HAP-1 (cell line): Measurements from ENCODE around the gene YES1.

Experiments used
- DNase-seq, 2 experiments: peaks; one replicate each; pipeline ENCODE4 v3.0.0-alpha.2; 2016 to 2020; ENCODE audit warnings: low spot score in 2 of 2
- H3K27me3 ChIP-seq: fragments of 250-450 bp; sonication (Bioruptor Pico); 2 replicates; pipeline ENCODE4 v1.5.1; 2020; ENCODE audit warnings: low read depth, mild to moderate bottlenecking, moderate library complexity
- H3K36me3 ChIP-seq: fragments of 250-450 bp; sonication (Bioruptor Pico); replicated peaks from 2 replicates; pipeline ENCODE4 v1.5.1; 2020; ENCODE audit warnings: mild to moderate bottlenecking
- H3K4me1 ChIP-seq: fragments of 250-450 bp; sonication (Bioruptor Pico); 2 replicates; pipeline ENCODE4 v1.5.1; 2020; ENCODE audit warnings: mild to moderate bottlenecking
- H3K4me3 ChIP-seq: fragments of 250-450 bp; sonication (Bioruptor Pico); 2 replicates; pipeline ENCODE4 v1.5.1; 2020; ENCODE audit warnings: mild to moderate bottlenecking, moderate library complexity
- H3K9me3 ChIP-seq: fragments of 250-450 bp; sonication (Bioruptor Pico); 2 replicates; pipeline ENCODE4 v1.5.1; 2020; ENCODE audit warnings: mild to moderate bottlenecking, moderate library complexity
- in situ Hi-C: fragments of 300-500 bp; cut with MboI; formaldehyde crosslinking; loops from 3 replicates; pipeline ENCODE4 v1.14.3; 2020; ENCODE audit warnings: low sequenced_read_pairs, inconsistent platforms, mixed read lengths

YES1 gene

DNA sequence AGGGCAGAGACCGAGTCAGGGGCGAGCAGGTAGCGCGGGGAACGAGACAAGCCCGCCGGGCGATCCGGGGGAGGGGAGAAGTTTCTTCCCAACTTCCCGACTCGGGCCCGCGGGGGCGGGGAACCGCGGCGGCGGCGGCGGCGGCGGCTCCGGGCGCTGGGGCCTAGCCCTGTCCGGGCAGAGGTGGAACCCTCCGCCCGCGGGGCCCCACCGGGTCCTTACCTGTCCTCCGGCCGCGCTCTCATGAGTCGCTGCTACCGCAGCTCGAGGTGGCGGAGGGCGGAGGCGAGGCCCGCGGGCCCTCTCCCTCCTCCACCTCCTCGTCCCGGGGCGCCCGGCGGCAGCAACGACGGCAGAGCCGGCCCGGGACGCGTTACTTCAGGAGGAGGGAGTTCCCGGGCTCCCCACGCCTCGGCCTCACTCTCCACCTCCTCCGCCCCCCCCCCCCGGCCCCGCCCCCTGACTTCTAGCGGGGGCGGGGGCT is at the start of gene YES1:
YES1 (minus strand) TSS at position 351 of the 484 bp plus-strand sequence. CDS start 55,415 bp downstream, outside the sequence.
- Histone ChIP-seq H3K4me3 (peak within 1 kb of the TSS; percentile 87), H3K4me1 (peaks cover 13% of the 10 kb centered on the region), H3K9me3 (no peaks in the 10 kb centered on the region), H3K36me3 (no peaks in the 10 kb centered on the region), H3K27me3 (no peaks in the 10 kb centered on the region)
- DNase-seq: peak in 1 of 2 experiments; percentile 80
- in situ Hi-C loops: no loop called here

DNA sequence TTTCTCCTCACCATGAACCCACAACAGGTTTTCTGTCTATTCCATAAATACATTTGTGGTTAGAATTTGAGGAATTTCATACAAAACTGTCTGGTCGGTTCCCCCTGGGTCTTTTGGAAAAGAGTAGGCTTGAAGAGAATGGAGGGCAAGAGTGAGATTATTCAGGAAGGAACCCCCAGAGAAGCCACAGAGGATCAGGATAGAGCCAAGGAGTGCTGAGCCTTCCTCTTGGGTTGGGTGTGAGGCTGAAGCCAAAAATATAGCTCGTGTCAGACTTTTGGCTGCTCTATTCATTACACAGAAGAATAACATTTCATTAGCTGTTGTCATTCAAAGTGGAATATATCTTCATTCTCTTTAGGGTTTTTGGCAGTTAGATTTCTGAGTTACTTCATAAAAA is 45.9 kb upstream of the YES1 start:
- no peaks in the 10 kb centered on the region for H3K36me3 ChIP-seq
- DNase-seq: no peak
- H3K27me3 ChIP-seq: no peaks in the 10 kb centered on the region
- peaks cover 21% of the 10 kb centered on the region for H3K4me1 ChIP-seq
- in situ Hi-C loops: loop anchor here (25.0 kb wide), 2 partner anchors 1254 to 1379 kb away; no protein-coding TSS in a partner anchor
- H3K9me3 ChIP-seq: no peaks in the 10 kb centered on the region
- H3K4me3 ChIP-seq: no peak overlapping the region

DNA sequence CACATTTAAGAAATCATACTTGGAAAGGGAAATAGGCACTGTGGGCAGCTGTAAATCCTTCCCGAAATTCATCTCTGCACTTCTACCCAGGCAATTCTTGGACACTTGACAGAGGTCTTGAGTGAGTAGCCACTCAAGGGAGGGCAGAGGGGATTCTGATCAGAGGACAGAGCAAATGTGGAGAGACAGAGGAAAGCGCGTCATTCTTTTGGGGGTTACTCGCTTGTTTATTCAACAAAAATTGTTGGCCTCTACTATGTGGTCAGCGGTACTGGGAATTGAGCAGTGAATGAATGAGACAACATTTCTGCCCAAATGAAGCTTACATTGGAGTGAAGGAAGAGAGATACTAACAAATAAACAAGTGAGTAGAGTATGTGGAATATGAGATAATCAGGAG is 41.4 kb upstream of the YES1 start:
- Histone ChIP-seq H3K27me3 (no peaks in the 10 kb centered on the region), H3K4me3 (no peak overlapping the region), H3K9me3 (no peaks in the 10 kb centered on the region), H3K36me3 (no peaks in the 10 kb centered on the region), H3K4me1 (peaks cover 4% of the 10 kb centered on the region; the same call in 1 of the 2 replicates)
- DNase-seq: no peak
- in situ Hi-C loops: loop anchor here (25.0 kb wide), 2 partner anchors 1259 to 1384 kb away; no protein-coding TSS in a partner anchor

GRCh38 chr18:850960-851359 is 38.9 kb upstream of the YES1 start:
- no peak for DNase-seq
- Histone ChIP-seq H3K36me3 (no peaks in the 10 kb centered on the region), H3K4me1 (no peaks in the 10 kb centered on the region), H3K4me3 (no peak overlapping the region), H3K9me3 (no peaks in the 10 kb centered on the region), H3K27me3 (no peaks in the 10 kb centered on the region)
- in situ Hi-C loops: loop anchor here (25.0 kb wide), 2 partner anchors 1261 to 1386 kb away; no protein-coding TSS in a partner anchor

DNA sequence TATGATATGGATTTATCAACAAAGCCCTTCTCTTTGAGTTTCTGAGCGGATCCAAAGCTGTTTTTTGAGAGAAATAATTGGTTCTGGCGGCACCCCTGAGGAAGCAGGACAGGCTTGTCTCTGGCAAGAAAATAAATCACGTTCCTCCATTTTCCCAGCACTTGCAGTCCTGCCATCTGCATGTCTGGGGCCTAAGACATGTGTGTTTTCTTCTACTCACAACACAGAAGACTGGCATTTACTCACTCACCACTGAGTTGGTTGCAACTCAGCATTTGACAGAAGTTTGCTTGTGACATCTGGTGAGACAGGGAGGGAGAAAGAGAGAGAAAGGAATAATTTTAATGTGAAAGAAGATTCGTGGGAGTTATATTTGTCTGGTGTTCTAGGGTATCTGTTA is 37.0 kb upstream of the YES1 start:
- Histone ChIP-seq H3K4me3 (no peak overlapping the region), H3K4me1 (no peaks in the 10 kb centered on the region), H3K9me3 (no peaks in the 10 kb centered on the region), H3K36me3 (no peaks in the 10 kb centered on the region), H3K27me3 (no peaks in the 10 kb centered on the region)
- in situ Hi-C loops: no loop called here
- no peak for DNase-seq

- in situ Hi-C loops: no loop called here
- no peak overlapping the region for H3K4me3 ChIP-seq
- H3K36me3 ChIP-seq: no peaks in the 10 kb centered on the region
- no peaks in the 10 kb centered on the region for H3K27me3 ChIP-seq
- DNase-seq: no peak
- no peaks in the 10 kb centered on the region for H3K4me1 ChIP-seq
- H3K9me3 ChIP-seq: no peaks in the 10 kb centered on the region
Measured at GRCh38 chr18:848062-848861, 36.2 kb upstream of the YES1 start.

GRCh38 chr18:845152-845819 is 33.2 kb upstream of the YES1 start:
- in situ Hi-C loops: no loop called here
- Histone ChIP-seq H3K4me3 (no peak overlapping the region), H3K36me3 (no peaks in the 10 kb centered on the region), H3K9me3 (no peaks in the 10 kb centered on the region), H3K27me3 (no peaks in the 10 kb centered on the region), H3K4me1 (peaks cover 10% of the 10 kb centered on the region)
- no peak for DNase-seq

GRCh38 chr18:841647-842370 is 29.8 kb upstream of the YES1 start:
- in situ Hi-C loops: no loop called here
- Histone ChIP-seq H3K27me3 (no peaks in the 10 kb centered on the region), H3K36me3 (no peaks in the 10 kb centered on the region)

GRCh38 chr18:840516-840915 is 28.5 kb upstream of the YES1 start:
- Histone ChIP-seq H3K4me1 (peaks cover 21% of the 10 kb centered on the region), H3K27me3 (no peaks in the 10 kb centered on the region)
- in situ Hi-C loops: no loop called here

More at GRCh38 chr18:841647-842370, 29.8 kb upstream of the YES1 start:
- Histone ChIP-seq H3K9me3 (no peaks in the 10 kb centered on the region), H3K4me3 (no peak overlapping the region), H3K4me1 (peaks cover 21% of the 10 kb centered on the region)
- DNase-seq: peak in 1 of 2 experiments; percentile 36

GRCh38 chr18:840023-840408 is 28.0 kb upstream of the YES1 start:
- Histone ChIP-seq H3K9me3 (no peaks in the 10 kb centered on the region), H3K27me3 (no peaks in the 10 kb centered on the region), H3K36me3 (no peaks in the 10 kb centered on the region), H3K4me1 (peaks cover 21% of the 10 kb centered on the region), H3K4me3 (no peak overlapping the region)
- no peak for DNase-seq
- in situ Hi-C loops: no loop called here

More at GRCh38 chr18:840516-840915, 28.5 kb upstream of the YES1 start:
- no peaks in the 10 kb centered on the region for H3K9me3 ChIP-seq
- DNase-seq: no peak
- H3K4me3 ChIP-seq: no peak overlapping the region
- no peaks in the 10 kb centered on the region for H3K36me3 ChIP-seq

DNA sequence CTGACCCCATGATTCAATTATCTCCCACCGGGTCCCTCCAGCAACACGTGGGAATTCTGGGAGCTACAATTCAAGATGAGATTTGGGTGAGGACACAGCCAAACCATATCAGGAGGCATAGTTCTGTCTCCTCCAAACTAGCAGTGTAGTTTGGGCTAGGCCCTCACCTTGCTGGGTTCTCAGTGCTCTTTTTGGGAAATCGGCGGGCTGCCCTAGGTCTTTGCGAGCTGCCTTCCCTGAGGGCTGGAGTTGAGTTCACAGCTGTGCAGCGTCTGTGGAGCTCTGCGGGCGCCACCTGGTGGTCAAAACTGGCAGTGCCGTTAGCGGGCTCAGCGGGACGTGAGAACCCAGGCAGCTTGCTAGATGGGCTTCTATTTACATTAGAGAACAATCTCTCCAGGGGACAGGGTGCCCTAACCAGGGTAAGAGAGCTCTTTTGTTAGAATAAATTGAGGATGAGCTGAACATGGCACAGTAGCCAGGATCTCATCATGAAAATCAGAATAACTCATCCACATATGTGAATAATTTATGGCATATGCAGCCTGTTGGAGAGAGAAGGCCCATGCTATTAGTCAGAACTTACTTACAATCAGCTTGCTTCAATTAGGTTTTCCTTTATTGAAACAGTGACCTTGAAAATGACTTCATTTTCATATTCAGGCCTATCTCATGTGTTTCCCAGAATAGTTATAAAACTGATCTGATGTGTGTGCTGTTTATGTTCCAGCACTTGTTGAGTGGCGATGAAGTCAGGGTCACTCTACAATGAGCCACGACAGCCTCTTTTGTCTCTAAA is 27.4 kb upstream of the YES1 start:
- Histone ChIP-seq H3K9me3 (no peaks in the 10 kb centered on the region), H3K4me3 (no peak overlapping the region), H3K36me3 (no peaks in the 10 kb centered on the region), H3K27me3 (no peaks in the 10 kb centered on the region), H3K4me1 (peaks cover 26% of the 10 kb centered on the region)
- in situ Hi-C loops: loop anchor here (10.0 kb wide), 1 partner anchor 215 kb away; no protein-coding TSS in a partner anchor
- peak; percentile 79 to 97 for DNase-seq

DNA sequence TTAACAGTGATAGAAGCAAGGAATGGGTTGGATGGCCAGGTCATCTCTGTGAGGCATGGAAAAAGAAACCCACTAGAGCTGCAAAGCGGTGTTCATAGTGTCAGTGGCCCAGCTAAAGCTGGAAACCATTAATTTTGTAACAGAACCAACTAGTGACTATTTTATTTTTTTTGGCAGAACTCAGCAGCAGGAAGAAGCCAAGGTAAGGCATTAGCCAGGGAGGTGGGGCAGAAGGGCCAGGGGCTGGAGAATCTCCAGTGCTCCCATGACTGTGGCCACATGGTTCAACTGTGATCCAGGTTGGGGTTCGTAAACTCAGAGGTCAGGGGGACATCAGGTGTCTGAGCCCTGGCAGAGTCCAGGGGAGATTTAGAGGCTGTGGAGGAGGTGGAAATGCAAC is 25.9 kb upstream of the YES1 start:
- DNase-seq: no peak
- in situ Hi-C loops: loop anchor here (10.0 kb wide), 1 partner anchor 213 kb away; no protein-coding TSS in a partner anchor
- H3K4me3 ChIP-seq: no peak overlapping the region

More for the DNA sequence above, 25.9 kb upstream of the YES1 start:
- Histone ChIP-seq H3K9me3 (no peaks in the 10 kb centered on the region), H3K4me1 (peaks cover 35% of the 10 kb centered on the region), H3K27me3 (no peaks in the 10 kb centered on the region), H3K36me3 (no peaks in the 10 kb centered on the region)
